GM12874 (cell line): Measurements from ENCODE around the gene DNASE1L1.

Experiments used
- TF ChIP-seq, protein P1 (sequence below): IDR thresholded peaks from 2 replicates; pipeline ENCODE4 v1.5.1; 2011; ENCODE audit warnings: low read depth, mild to moderate bottlenecking, control low read depth, low read length, moderate library complexity; ENCODE audit not compliant: insufficient read depth

DNASE1L1 gene

GRCh38 chrX:154368630-154369448 lies 40.2 kb downstream of the DNASE1L1 start:
- TF ChIP-seq, protein P1, sequence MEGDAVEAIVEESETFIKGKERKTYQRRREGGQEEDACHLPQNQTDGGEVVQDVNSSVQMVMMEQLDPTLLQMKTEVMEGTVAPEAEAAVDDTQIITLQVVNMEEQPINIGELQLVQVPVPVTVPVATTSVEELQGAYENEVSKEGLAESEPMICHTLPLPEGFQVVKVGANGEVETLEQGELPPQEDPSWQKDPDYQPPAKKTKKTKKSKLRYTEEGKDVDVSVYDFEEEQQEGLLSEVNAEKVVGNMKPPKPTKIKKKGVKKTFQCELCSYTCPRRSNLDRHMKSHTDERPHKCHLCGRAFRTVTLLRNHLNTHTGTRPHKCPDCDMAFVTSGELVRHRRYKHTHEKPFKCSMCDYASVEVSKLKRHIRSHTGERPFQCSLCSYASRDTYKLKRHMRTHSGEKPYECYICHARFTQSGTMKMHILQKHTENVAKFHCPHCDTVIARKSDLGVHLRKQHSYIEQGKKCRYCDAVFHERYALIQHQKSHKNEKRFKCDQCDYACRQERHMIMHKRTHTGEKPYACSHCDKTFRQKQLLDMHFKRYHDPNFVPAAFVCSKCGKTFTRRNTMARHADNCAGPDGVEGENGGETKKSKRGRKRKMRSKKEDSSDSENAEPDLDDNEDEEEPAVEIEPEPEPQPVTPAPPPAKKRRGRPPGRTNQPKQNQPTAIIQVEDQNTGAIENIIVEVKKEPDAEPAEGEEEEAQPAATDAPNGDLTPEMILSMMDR = no peak

GRCh38 chrX:154367474-154368308 lies 41.4 kb downstream of the DNASE1L1 start:
- TF ChIP-seq, protein P1 = no peak

GRCh38 chrX:154366666-154367055 lies 42.4 kb downstream of the DNASE1L1 start:
- TF ChIP-seq, protein P1 = no peak

DNA sequence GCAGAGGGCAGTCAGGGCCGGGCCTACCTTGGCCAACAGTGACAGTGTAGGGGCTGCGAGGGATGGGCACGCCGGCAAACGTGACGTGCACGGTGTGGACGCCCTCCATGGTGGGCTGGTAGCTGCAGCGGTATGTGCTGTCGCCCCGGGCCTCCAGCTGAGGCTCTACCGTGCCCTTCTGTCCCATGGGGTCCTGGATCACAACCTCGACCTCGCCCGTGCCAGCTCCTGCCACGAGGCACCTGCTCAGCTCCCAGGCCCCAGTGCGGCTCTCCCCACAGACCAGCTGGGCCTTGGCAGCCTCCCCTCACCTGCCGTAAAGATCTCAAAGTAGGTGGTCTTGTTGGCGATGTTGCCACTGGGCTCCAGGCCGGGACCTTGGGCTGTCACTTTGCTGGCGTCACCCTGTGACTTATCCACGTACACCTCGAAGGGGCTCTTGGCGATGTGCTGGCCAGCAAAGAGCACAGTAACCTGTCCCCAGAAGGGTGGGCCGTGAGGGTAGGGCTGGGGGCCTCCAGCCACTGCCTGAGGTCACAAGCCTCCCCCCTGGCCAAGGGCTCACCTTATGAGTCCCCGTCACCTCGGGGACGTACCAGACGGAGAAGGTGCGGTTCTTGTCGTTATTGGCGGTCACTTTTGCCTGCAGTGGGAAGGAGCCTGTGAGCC lies 42.9 kb downstream of the DNASE1L1 start:
- TF ChIP-seq, protein P1 = no peak

- TF ChIP-seq, protein P1 = no peak
Measured at GRCh38 chrX:154365052-154365600, 43.9 kb downstream of the DNASE1L1 start.

GRCh38 chrX:154363706-154364439 lies 45.2 kb downstream of the DNASE1L1 start:
- TF ChIP-seq, protein P1 = no peak
